GM18505 (cell line): ENCODE results near the gene PPP3CA.

ENCODE experiments used
- ATAC-seq: cut with Tn5 transposase; IDR thresholded peaks from one replicate; pipeline ENCODE4 v1.9.1; 2021; ENCODE audit not compliant: unreplicated experiment
- POLR2A ChIP-seq: IDR thresholded peaks from 4 replicates; pipeline ENCODE4 v1.6.1; 2011; ENCODE audit warnings: borderline replicate concordance; ENCODE audit not compliant: insufficient read depth, insufficient read length; ENCODE audit errors: extremely low read depth

Gene PPP3CA

DNA sequence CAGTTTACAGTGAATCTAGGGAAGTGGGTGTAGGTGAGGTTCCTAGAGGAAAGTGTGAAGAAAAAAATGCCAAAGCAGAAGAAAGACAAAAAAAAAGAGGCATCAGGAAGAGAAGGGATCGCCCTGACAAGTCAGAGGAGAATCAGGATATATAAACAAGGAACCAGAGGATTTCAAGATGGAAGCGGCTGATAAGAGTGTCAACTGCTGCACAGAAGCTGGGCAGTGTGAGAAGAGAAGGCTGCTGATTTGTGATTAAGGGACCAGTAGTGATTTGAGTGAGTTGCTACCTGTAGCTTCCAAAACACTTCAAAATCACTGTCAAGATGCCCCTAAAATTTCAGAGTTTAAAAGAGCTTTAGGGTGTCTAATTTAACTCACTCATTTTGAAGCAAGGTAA is 258.2 kb downstream of the PPP3CA start:
- TF ChIP-seq POLR2A: no peak
- ATAC-seq: no peak

DNA sequence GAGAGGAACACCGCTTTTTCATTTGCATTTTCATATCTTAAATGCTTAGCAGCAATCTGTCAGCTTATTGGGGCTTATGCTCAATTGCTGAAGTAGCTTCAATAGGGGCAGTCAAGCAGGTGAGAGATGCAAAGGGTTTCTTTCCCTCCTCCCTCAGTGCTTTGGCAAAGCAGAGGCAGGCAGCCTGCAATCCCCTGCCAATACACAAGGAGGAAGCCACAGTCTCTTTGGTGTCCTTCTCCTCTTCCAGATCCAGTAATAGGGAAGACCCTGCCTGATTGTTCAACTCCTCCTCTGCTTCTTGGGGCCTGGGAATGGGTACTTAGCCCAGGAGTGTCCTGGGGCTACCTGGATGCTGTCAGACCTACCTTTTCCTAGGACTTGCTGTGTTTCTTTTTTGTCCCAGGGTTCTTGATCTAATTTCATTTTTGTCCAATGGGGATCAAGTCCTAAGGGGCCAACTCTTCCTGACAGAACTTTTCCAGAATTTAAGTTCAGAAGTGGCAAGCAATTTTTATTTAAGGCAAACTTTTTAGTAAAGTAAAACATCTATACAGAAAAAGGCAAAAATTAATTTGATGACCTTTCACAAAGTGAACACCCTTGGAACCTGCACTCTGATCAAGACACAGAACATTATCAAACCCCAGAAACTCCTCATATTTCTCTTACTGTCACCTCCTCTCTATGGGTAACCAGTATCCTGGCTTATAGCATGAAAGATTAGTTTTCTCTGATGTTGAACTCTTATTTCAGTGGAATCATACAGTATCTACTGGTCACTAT is 260.3 kb downstream of the PPP3CA start:
- no peak for ATAC-seq
- TF ChIP-seq POLR2A: no peak

DNA sequence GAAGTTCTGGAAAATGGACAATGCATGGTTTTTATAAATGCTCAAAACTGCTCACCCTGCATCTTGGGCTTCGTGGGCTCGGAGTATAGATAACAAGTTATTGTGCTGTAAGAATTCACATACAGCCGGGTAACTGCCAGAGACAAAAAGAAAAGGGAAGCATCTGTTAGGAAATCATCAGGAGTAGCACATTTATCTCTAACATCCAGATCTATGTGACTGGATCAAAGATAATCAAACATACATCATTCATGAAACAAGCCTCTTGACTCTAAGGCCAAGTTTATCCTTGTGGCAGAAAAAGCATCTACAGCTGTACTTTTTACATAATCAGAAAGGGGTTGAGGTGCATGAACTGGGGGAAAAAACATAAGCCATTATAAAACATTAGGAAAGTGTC is 264.2 kb downstream of the PPP3CA start:
- TF ChIP-seq POLR2A: no peak
- no peak for ATAC-seq

DNA sequence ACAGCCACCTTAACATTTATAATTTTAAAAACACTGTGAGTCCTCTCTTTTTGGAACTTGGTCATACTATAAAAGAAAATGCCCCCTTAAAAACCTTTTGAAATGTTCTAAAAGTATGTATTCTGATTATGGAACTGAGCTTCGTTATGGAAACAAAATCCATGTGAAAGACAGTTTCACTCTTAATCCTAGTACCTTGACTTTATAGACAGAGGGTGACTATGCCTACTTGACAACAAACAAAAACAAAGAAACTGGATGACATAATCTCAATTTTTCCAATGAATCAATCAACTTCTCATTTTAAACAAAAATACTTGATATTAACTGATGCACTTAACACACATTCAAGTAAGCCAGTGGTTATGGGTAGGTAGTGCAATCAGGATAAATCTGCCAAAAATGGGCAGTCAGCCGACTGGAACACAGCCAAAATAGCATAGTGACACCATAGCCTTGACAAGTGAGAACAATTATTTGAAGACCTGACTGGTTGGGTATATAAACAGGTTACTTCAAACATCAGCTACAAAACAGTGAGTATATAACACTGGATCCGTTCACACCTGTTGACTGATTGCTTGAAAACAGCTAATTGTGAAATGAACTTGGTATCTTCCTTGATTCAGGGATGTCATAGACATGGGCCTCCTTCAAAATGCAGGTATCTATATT is 265.5 kb downstream of the PPP3CA start:
- TF ChIP-seq POLR2A: no peak
- ATAC-seq: no peak

DNA sequence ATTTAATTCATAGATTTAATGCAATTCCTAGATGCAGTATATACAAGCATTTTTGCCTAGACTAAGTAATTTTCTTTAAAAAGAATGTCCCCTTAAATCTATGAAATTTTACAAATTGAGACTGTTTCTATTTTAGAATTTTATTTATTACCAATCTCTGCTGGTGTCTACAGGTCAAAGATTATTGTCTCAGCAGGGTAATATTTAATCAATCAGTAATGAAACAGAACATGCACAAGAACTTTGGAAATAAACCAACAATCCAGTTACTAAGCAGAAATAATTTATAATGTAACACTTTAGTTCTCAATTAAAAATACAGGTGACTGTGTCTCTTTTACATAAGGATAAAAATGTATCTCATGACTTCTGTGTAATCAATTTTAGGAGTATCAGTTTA is 266.2 kb downstream of the PPP3CA start:
- no peak for ATAC-seq
- no peak for TF ChIP-seq POLR2A

DNA sequence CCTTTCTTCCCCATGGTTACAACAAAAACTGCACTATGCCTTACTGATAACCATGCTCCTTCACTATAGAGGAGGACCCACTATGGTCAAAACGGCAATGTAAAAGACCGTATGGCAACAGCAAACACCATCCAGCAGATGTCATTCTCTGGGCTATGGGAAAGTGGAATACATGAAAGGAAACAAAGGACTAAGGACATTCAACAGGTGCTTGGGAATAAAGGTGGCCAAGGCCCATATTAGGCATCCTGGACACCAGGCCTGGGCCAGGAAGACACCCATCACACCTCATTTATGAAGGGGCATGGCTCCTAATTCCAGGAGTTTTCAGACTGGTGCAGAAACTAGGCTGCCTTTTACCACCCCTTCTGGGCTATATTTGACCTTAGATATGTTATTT is 268.4 kb downstream of the PPP3CA start:
- no peak for TF ChIP-seq POLR2A
- no peak for ATAC-seq

DNA sequence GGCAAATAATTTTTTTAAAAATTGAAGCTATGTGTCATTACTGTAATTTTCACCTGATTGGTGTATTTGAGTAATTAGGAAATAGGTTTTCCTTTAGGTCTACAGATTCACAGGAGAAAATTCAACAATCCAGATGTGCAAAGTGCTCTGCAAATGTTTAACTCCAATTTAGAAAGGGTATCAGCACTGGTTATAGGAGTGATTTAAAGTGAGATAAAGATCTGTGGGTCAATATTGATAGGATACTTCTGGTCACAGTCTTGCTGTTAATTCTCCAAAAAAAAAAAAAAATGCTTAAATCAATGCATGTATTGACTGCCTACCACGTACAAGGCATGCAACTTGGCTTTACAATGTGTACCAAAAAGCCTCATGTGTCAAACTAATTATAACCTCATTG is 271.3 kb downstream of the PPP3CA start:
- ATAC-seq: no peak
- no peak for TF ChIP-seq POLR2A

DNA sequence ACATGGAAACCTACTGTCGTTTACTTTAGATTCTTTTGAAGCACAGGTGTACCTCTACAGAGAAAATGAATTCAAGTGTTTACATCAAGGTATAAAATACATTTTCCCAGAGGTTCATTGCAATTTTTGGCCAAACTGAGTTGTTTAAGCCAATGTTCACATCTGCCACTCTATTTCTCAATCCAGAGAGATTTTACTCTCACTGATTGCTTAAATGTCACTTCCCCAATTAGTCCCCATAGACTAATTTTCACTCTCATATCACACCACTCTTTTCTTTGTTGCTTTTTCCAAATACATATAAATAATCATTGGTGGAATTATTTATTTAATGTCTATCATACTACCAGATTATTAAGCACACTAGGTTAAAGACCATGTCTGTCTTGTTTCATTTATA is 271.8 kb downstream of the PPP3CA start:
- TF ChIP-seq POLR2A: no peak
- no peak for ATAC-seq

DNA sequence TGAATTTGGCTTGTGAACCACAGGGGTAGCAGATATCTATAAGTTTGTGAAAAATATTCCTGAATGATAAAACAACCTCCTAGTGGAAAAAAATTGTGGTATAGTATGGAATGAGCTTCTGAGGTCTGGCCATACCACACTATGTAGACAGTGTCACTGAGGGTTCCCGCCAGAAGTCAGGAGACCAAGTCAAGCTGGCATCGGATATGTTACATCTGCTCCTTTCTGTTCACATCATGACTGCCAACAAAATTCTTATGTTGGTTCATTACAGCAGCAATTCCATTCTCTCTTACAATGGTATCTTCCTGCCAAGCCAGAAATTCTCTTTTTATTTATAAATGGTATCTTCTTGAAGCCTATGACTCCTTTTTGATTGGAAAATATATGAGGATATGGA is 273.0 kb downstream of the PPP3CA start:
- no peak for TF ChIP-seq POLR2A
- no peak for ATAC-seq

DNA sequence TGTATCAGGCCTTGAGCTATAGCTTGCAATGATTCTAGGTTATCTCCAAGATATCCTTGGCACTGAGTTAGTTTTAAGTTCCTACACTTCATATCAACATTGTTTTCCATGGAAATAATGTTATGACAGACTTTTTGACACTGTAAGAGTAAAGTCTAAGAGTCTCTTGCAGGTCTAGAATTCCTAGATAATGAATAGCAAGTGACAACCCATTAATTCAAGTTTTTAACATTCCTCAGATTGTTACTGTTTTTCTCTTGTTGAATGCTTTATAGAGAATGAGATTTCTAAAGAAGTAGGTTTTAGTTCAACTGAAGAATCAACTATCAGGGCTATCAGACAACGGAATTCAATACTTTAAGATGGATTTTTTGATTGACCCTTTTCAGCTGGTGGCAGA is 276.1 kb downstream of the PPP3CA start:
- TF ChIP-seq POLR2A: no peak
- ATAC-seq: no peak

DNA sequence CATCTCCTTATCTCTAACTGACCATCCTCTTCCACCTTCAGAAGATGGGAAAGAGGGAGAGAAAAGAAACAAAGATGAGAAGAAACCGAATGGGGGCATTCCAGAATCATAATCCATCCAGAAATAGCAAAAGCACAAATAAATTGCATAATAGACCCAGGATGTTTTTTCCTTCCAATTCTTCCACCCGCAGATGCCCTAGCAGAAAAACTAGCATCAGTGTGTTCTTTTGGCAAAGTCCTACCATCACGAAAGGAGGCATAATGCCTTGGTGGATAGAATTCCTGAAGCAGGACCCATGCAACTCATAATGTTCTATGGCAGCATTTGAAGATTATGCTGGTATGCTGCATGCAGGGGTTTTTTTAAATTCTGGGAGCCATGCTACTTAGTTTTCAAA is 279.2 kb downstream of the PPP3CA start:
- no peak for ATAC-seq
- no peak for TF ChIP-seq POLR2A

DNA sequence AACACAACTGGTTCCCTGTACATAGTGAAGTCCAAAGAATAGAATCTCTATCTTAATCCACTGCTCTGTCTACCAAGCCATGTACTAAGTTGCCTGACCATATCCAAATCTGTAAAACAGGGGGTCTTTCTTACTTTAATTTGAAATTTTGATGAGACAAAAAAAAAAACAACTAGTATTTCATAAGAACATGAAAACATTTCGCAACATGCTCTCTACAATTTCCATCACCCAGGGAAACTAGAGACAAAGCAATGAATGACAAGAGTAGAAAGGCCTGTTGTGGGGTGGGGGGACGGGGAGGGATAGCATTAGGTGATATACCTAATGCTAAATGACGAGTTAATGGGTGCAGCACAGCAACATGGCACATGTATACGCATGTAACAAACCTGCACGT is 279.9 kb downstream of the PPP3CA start:
- TF ChIP-seq POLR2A: no peak
- ATAC-seq: no peak

DNA sequence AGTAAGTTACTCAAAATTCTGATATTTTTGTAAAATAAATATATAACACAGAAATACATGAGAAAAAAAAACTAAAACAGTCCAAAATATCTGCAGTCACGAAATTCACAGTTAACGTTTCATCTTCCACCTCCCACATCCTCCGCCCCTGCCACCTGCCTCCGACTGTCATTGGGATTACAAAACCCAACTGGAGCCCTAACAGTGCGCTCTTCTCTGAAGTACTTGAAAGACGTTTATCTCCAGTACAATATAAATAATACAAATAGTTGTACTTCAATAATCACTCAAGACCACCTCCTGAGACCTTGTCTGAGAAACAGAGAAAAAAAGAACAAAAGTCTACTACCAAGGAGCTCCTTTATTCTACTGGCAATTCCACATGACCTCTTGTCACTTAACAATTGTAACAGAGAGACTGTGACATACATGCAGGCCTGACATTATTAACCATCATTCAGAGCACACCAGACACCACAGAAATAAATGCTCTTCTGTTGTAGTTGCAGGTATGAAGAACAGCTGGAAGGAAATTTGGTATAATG is 280.6 kb downstream of the PPP3CA start:
- no peak for TF ChIP-seq POLR2A
- no peak for ATAC-seq

DNA sequence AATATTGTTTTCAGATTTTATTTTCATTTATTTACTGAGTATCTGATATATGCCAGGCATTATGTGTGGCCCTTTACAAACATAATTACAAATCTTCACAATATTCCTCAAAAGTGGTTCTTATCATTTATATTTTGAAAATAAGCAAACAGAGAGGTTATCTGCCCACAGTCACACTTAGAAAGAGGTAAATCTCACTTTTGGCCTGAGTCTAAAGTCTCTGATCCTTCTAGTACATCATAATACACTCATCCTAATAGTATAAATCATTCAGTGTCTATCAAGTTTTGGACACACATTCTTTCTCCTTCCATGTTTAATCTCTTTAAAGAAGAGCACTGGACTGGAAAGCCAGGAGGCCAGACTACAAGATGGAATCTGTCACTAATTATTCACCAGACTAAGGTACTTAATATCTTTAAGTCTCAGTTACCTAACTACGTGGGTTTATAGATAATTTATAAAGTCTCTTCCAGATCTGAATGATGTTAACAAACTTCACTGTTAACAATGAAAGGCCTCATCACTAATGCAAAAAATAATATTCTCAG is 281.3 kb downstream of the PPP3CA start:
- TF ChIP-seq POLR2A: no peak
- no peak for ATAC-seq
